Neural cell (in vitro differentiated cells): ENCODE measurements around the gene ZFPM1. TPM values are rescaled to one million over a fixed set of nuclear protein-coding genes. Genes with fewer than 3 reads are reported as not detected.

Experiments used
- H2AFZ ChIP-seq: fragments of 200-600, 300-800 bp; sonication (generic), shearing (Covaris generic); 2 replicates; pipeline ENCODE4 v1.6.0; 2014; ENCODE audit warnings: low read depth, mild to moderate bottlenecking, antibody characterized with exemption, low read length, moderate library complexity
- H3F3A ChIP-seq: fragments of 200-600 bp; shearing (Covaris generic); 2 replicates; pipeline ENCODE4 v1.6.1; 2016; ENCODE audit warnings: mild to moderate bottlenecking, moderate library complexity, mixed read lengths, antibody characterized with exemption, low read length; ENCODE audit not compliant: insufficient read depth, poor library complexity, severe bottlenecking
- H3K27ac ChIP-seq: fragments of 200-600, 300-800 bp; sonication (generic), shearing (Covaris generic); 2 replicates; pipeline ENCODE4 v1.5.1; 2014; ENCODE audit warnings: mild to moderate bottlenecking, low read length, moderate library complexity
- H3K27me3 ChIP-seq: fragments of 300-800, 200-600 bp; sonication (generic), shearing (Covaris generic); 2 replicates; pipeline ENCODE4 v1.6.0; 2014; ENCODE audit warnings: mild to moderate bottlenecking, low read depth, low read length, moderate library complexity; ENCODE audit not compliant: insufficient read depth
- H3K36me3 ChIP-seq: fragments of 300-800, 200-600 bp; sonication (generic), shearing (Covaris generic); 2 replicates; pipeline ENCODE4 v1.5.1; 2014; ENCODE audit warnings: mild to moderate bottlenecking, antibody characterized with exemption, low read length, moderate library complexity; ENCODE audit not compliant: insufficient read depth
- H3K4me2 ChIP-seq: fragments of 300-800, 200-600 bp; sonication (generic), shearing (Covaris generic); 2 replicates; pipeline ENCODE4 v1.6.0; 2014; ENCODE audit warnings: mild to moderate bottlenecking, low read length
- H3K4me3 ChIP-seq: fragments of 300-800, 200-600 bp; sonication (generic), shearing (Covaris generic); 2 replicates; pipeline ENCODE4 v1.5.1; 2014; ENCODE audit warnings: mild to moderate bottlenecking, low read length, moderate library complexity
- H3K79me2 ChIP-seq: fragments of 200-600 bp; shearing (Covaris generic); replicated peaks from 2 replicates; pipeline ENCODE4 v1.6.0; 2014; ENCODE audit warnings: mild to moderate bottlenecking, low read length, moderate library complexity; ENCODE audit not compliant: insufficient read depth
- H3K9ac ChIP-seq: fragments of 300-800, 200-600 bp; sonication (generic), shearing (Covaris generic); 2 replicates; pipeline ENCODE4 v1.6.1; 2016; ENCODE audit warnings: mild to moderate bottlenecking, low read length, mixed read lengths
- H3K9me2 ChIP-seq: fragments of 200-600 bp; shearing (Covaris generic); 2 replicates; pipeline ENCODE4 v1.6.1; 2016; ENCODE audit warnings: mild to moderate bottlenecking, low read length, mixed read lengths; ENCODE audit not compliant: insufficient read depth
- H3K9me3 ChIP-seq: fragments of 200-600, 300-800 bp; sonication (generic), shearing (Covaris generic); 2 replicates; pipeline ENCODE4 v1.6.1; 2016; ENCODE audit warnings: mild to moderate bottlenecking, mixed run types, low read length, moderate library complexity, mixed read lengths
- H4K20me1 ChIP-seq: fragments of 200-600 bp; shearing (Covaris generic); 2 replicates; pipeline ENCODE4 v1.6.1; 2016; ENCODE audit warnings: mild to moderate bottlenecking, mixed run types; ENCODE audit not compliant: insufficient read depth
- EZH2 ChIP-seq: fragments of 200-600, 300-800 bp; shearing (Covaris generic), sonication (generic); IDR thresholded peaks from 2 replicates; pipeline ENCODE4 v1.6.1; 2014; ENCODE audit warnings: antibody characterized with exemption, low read length, borderline replicate concordance, mild to moderate bottlenecking; ENCODE audit not compliant: insufficient read depth, poor library complexity, severe bottlenecking
- MXI1 ChIP-seq: fragments of 450-650 bp; conservative IDR thresholded peaks from 2 replicates; pipeline ENCODE4 v1.6.1; 2014; ENCODE audit warnings: antibody characterized with exemption, mild to moderate bottlenecking; ENCODE audit not compliant: poor library complexity, severe bottlenecking
- POLR2AphosphoS5 ChIP-seq: IDR thresholded peaks from 2 replicates; pipeline ENCODE4 v1.6.1; 2012
- RAD21 ChIP-seq: fragments of 450-650 bp; conservative IDR thresholded peaks from 2 replicates; pipeline ENCODE4 v1.6.1; 2014; ENCODE audit warnings: antibody characterized with exemption, mild to moderate bottlenecking, moderate library complexity
- TAF1 ChIP-seq: IDR thresholded peaks from 2 replicates; pipeline ENCODE4 v1.6.1; 2012; ENCODE audit warnings: low read depth
- polyA plus RNA-seq: library from polyadenylated mRNA; depleted of rRNA; stranded (reverse); fragments of >200 nt; gene quantifications from 2 replicates; pipeline ENCODE4 v1.2.3, GENCODE V29; 2014
- small RNA-seq, 3 experiments: library from RNA; depleted of rRNA; stranded (forward); fragments of <200 nt; gene quantifications; one replicate each; pipeline ENCODE3, GENCODE V24; 2012
- TF ChIP-seq, protein P1 (sequence below): IDR thresholded peaks from 2 replicates; pipeline ENCODE4 v1.6.1; 2012; ENCODE audit warnings: borderline replicate concordance

ZFPM1 gene
- polyA plus RNA-seq, 1 donor from 2014 or later, result 0.41 TPM

DNA sequence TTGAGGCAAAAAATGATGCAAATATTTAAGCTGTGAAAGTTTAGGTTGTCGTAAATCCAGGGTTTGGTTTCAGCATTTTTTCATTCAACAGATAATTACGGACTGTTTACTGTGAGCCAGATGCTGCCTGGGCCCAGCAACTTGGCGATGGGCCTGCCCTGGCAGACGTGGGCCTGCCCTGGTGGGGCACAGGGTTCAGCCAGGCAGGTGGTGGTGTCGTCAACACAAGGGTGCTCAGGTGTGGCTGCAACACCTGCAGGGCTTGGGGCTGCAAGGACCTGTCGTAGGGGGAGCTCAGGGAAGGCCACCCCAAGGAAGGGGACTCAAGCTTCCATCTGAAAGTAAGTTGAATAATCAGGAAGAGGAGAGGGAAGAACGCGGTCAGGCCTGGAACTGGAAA lies 132.2 kb downstream of the ZFPM1 start:
- H3K4me2 ChIP-seq, result no peak overlapping the region
- TF ChIP-seq TAF1 (no peak), EZH2 (no peak)
- TF ChIP-seq, protein P1, sequence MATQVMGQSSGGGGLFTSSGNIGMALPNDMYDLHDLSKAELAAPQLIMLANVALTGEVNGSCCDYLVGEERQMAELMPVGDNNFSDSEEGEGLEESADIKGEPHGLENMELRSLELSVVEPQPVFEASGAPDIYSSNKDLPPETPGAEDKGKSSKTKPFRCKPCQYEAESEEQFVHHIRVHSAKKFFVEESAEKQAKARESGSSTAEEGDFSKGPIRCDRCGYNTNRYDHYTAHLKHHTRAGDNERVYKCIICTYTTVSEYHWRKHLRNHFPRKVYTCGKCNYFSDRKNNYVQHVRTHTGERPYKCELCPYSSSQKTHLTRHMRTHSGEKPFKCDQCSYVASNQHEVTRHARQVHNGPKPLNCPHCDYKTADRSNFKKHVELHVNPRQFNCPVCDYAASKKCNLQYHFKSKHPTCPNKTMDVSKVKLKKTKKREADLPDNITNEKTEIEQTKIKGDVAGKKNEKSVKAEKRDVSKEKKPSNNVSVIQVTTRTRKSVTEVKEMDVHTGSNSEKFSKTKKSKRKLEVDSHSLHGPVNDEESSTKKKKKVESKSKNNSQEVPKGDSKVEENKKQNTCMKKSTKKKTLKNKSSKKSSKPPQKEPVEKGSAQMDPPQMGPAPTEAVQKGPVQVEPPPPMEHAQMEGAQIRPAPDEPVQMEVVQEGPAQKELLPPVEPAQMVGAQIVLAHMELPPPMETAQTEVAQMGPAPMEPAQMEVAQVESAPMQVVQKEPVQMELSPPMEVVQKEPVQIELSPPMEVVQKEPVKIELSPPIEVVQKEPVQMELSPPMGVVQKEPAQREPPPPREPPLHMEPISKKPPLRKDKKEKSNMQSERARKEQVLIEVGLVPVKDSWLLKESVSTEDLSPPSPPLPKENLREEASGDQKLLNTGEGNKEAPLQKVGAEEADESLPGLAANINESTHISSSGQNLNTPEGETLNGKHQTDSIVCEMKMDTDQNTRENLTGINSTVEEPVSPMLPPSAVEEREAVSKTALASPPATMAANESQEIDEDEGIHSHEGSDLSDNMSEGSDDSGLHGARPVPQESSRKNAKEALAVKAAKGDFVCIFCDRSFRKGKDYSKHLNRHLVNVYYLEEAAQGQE, result no peak
- H3K9me2 ChIP-seq, result no peaks in the 10 kb centered on the region
- no peaks in the 10 kb centered on the region for H3K9me3 ChIP-seq
- H2AFZ ChIP-seq, result no peak overlapping the region
- peaks cover 14% of the 10 kb centered on the region for H3K79me2 ChIP-seq
- H3K27me3 ChIP-seq, result no peaks in the 10 kb centered on the region
- no peak overlapping the region for H3K4me3 ChIP-seq
- H4K20me1 ChIP-seq, result no peaks in the 10 kb centered on the region
- no peak overlapping the region for H3K9ac ChIP-seq
- H3K36me3 ChIP-seq, result no peaks in the 10 kb centered on the region
- no peaks in the 10 kb centered on the region for H3F3A ChIP-seq
- no peak overlapping the region for H3K27ac ChIP-seq

DNA sequence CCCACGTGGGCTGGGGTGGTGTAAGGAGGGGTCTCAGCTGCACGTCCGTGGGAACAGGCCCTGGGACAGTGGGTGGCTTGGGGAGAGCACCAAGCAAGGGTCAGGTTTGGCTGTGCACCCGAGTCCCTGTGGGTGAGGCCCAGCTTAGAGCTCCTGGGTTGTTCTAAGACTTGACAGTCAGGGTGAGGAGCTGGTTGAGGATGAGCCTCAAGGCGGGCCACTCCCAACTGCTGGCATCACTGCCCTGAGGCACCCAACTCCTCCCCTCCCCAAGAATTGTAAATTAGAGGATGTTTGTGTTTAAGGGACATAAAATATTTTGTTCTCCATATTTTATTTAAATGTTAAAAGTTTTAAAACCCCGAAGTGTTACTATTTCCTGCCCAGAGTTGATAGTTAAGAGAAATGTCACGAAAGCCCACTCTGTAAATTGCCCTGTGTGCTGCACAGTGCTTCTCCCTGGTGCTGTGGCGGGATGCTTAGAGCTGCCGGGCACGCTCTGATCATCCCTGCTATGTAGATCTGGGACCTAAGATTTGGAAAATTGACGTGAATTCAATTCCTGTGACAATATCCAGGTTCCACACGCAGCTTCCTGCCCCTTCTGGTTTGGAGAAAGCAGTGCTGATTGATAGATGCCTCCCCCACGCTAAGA lies 133.0 kb downstream of the ZFPM1 start:
- TF ChIP-seq TAF1 (no peak), MXI1 (no peak), EZH2 (no peak), POLR2AphosphoS5 (no peak), RAD21 (no peak)
- TF ChIP-seq, protein P1, result no peak
- H3K4me3 ChIP-seq, result no peak overlapping the region
- no peaks in the 10 kb centered on the region for H3K9me2 ChIP-seq
- H3K27ac ChIP-seq, result no peak overlapping the region
- no peak overlapping the region for H3K4me2 ChIP-seq
- no peaks in the 10 kb centered on the region for H3F3A ChIP-seq
- no peak overlapping the region for H3K9ac ChIP-seq
- H2AFZ ChIP-seq, result no peak overlapping the region
- no peaks in the 10 kb centered on the region for H3K9me3 ChIP-seq
- no peaks in the 10 kb centered on the region for H4K20me1 ChIP-seq
- peaks cover 14% of the 10 kb centered on the region for H3K79me2 ChIP-seq
- no peaks in the 10 kb centered on the region for H3K36me3 ChIP-seq
- no peaks in the 10 kb centered on the region for H3K27me3 ChIP-seq

Small RNA genes within 50 kb of the gene (small RNA-seq; reads per million reads assigned to genes)
- 0 reads per million in 3 experiments for gene MIR5189

Other genes starting within 250 kb of the ZFPM1 start
- gene ZNF469, start 70.3 kb upstream of the ZFPM1 start, polyA plus RNA-seq, result not detected in 2 replicates
- 12.8 and 17.5 TPM in 2 replicates for gene ZC3H18, start 117.1 kb downstream of the ZFPM1 start, polyA plus RNA-seq
- 1.0 TPM in 1 of 2 replicates, not detected in the other for gene IL17C, start 185.3 kb downstream of the ZFPM1 start, polyA plus RNA-seq
- 5.7 and 6.3 TPM in 2 replicates for gene CYBA, start 197.8 kb downstream of the ZFPM1 start, polyA plus RNA-seq
- 232 and 303 TPM in 2 replicates for gene MVD, start 209.8 kb downstream of the ZFPM1 start, polyA plus RNA-seq
- not detected in 2 replicates for gene SNAI3, start 233.2 kb downstream of the ZFPM1 start, polyA plus RNA-seq